ENCODE measurements around the gene DRGX. TPM values are rescaled to one million over a fixed set of nuclear protein-coding genes. Genes with fewer than 3 reads are reported as not detected.

Gene DRGX
- total and polyA plus RNA-seq, 12 donors = not detected

DNA sequence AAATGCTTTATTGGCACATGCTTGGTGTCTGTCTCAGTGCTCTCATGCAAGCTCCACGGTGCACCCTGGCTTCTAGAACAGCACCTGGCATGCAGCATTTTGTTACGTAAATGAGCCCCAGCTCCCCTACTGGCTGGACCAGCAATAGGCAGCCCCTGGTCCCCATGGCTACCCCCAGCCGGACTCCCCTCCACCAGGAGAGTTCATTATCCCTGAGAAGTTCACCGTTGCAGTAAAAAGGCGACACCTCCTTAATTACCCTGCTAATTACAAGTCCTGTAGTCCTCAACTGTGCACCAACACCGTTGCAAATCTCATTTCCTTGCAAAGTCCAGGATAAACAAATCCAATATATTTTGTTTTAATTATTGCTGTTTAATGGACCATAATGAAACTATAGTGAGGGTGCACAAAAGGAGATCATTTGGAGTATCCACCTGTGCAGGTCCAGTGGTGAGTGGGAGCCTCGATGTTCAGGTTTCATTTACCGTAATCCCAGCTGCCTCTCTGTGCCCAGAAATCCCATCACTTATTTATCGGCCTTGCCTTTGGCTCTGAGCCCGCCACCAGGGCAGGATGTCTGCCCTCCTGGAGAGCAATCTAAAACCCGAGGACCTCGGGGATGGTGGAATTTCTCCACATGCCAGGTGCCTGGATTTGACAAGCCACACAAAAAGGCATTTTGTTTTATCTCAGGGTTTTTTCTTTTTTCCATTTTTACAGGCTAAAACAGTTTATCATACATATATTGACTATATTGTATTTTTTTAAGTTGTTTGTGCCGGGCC lies 12.8 kb upstream of the DRGX start:
- H3K27me3 ChIP-seq = peaks cover 0 to 25% (median 12%) of the 10 kb centered on the region in 7 donors
- peaks cover 0 to 32% (median 6%) of the 10 kb centered on the region in 9 donors for H3K4me1 ChIP-seq
- intact Hi-C loops (cut with DNase I) = loop anchor here in 6 of 10 donors (1.0 to 10.0 kb wide), 5 partner anchors 27 to 424 kb away; no protein-coding TSS in a partner anchor
- no peak overlapping the region for H3K27ac ChIP-seq
- no peaks in the 10 kb centered on the region for H3K36me3 ChIP-seq
- no peak for DNase-seq
- ATAC-seq = no peak
- no peaks in the 10 kb centered on the region for H3K9me3 ChIP-seq
- 48 to 53% methylated on average over 13 of the region's 13 CpGs for WGBS, 2 donors
- TF ChIP-seq, protein P1, sequence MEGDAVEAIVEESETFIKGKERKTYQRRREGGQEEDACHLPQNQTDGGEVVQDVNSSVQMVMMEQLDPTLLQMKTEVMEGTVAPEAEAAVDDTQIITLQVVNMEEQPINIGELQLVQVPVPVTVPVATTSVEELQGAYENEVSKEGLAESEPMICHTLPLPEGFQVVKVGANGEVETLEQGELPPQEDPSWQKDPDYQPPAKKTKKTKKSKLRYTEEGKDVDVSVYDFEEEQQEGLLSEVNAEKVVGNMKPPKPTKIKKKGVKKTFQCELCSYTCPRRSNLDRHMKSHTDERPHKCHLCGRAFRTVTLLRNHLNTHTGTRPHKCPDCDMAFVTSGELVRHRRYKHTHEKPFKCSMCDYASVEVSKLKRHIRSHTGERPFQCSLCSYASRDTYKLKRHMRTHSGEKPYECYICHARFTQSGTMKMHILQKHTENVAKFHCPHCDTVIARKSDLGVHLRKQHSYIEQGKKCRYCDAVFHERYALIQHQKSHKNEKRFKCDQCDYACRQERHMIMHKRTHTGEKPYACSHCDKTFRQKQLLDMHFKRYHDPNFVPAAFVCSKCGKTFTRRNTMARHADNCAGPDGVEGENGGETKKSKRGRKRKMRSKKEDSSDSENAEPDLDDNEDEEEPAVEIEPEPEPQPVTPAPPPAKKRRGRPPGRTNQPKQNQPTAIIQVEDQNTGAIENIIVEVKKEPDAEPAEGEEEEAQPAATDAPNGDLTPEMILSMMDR (IDR thresholded peaks at IDR 0.05) = peak in 5 of 9 donors; percentile 5 to 32 (median 16)
- H3K4me3 ChIP-seq = no peak overlapping the region

DNA sequence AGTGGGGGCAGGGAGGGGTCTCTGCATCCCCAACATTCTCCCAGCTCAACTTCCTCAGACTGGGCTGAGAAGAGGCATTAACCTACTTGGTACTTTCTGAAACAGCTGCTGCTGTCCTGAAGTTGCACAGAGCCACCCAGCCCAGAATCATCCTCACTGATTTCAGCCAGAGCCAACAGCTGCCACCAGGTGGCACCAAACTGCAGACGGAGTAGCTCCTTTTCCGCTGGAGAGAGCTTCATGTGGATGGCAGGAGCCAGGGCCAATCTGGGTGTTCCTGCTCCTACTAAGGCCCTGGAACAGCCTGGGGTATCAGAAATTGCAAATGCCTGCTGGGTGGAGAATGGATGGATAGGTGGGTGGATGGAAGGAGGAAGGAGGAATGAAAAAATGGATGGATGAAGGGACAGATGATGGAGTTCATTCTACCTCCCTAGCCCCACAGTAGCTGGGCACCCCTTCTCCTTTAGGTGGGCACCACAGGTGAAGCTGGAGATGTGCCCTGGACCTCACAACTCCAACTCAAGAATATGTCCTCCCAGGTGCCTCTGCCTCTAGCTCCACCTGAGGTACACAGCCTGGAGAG lies 11.8 kb upstream of the DRGX start:
- TF ChIP-seq, protein P1 (IDR thresholded peaks at IDR 0.05) = peak; percentile 66 to 89 (median 86)
- H3K9me3 ChIP-seq = no peaks in the 10 kb centered on the region
- ATAC-seq (peak; percentile 63 to 85 (median 78)), DNase-seq (peak; percentile 74 to 79)
- H3K4me3 ChIP-seq = no peak overlapping the region
- peaks cover 0 to 30% (median 17%) of the 10 kb centered on the region in 7 donors for H3K27me3 ChIP-seq
- H3K36me3 ChIP-seq = no peaks in the 10 kb centered on the region
- H3K4me1 ChIP-seq = peaks cover 0 to 32% (median 6%) of the 10 kb centered on the region in 9 donors
- intact Hi-C loops (cut with DNase I) = loop anchor here in 8 of 10 donors (1.0 to 10.0 kb wide), 7 partner anchors 26 to 423 kb away; no protein-coding TSS in a partner anchor
- no peak overlapping the region for H3K27ac ChIP-seq
- WGBS, 2 donors = 4 to 6% methylated on average over 2 of the region's 2 CpGs

DNA sequence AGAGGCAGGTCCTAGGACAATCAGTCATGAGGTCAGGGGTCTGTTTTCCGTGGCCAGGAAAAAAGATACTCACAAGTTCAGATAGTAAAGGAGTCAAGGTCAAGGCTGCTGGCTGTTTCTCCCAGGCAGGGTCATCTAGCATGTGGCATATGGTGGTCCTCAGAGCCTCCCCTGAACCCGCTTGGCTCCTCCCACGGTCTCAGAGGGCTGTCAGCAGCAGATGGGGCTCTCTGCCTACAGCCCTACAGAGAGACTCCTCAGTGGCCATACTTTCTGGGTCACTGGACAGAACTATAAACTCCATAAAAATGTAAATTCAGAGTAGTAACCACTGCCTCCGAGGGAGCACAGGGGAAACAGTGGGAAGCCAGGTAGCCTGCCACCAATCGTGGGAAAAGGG lies 11.3 kb upstream of the DRGX start:
- no peak for ATAC-seq
- Histone ChIP-seq H3K27me3 (peaks cover 0 to 35% (median 22%) of the 10 kb centered on the region in 7 donors), H3K27ac (no peak overlapping the region), H3K9me3 (no peaks in the 10 kb centered on the region), H3K4me1 (peaks cover 0 to 32% (median 6%) of the 10 kb centered on the region in 9 donors), H3K4me3 (no peak overlapping the region), H3K36me3 (no peaks in the 10 kb centered on the region)
- TF ChIP-seq, protein P1 (IDR thresholded peaks at IDR 0.05) = no peak
- intact Hi-C loops (cut with DNase I) = loop anchor here in 8 of 10 donors (2.0 to 10.0 kb wide), 6 partner anchors 55 to 422 kb away; no protein-coding TSS in a partner anchor
- WGBS, 2 donors = 72 to 74% methylated on average over 5 of the region's 5 CpGs
- DNase-seq = no peak

DNA sequence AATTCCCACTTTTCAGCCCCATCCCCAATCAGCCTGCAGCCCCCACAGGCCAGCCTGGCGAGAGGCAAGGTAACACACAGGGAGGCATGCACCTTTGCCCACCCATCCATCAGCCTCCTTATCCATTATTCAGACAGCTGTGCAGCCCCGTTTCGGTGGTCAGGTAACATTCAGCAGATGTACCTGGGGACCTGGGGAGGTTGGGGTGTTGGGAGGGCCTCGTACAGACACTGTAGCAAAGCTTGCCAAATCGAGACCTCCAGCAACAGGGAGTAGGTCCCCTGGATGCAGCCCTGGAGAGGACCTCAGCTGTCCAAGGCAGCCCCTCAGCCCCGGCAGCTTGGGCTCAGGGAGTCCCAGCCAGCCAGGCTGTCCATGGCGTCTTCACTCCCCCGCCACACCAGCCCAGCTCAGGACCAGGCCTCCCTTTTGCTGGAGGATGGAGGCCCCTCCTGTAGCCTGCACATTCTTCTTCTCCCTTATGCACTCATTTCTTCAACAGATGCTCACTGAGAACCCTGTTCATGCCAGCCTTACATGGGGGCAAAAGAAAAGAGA lies 8.5 kb upstream of the DRGX start:
- DNase-seq (no peak), ATAC-seq (no peak)
- H3K36me3 ChIP-seq = no peaks in the 10 kb centered on the region
- H3K27me3 ChIP-seq = peaks cover 0 to 63% (median 48%) of the 10 kb centered on the region in 7 donors
- no peak overlapping the region for H3K27ac ChIP-seq
- no peaks in the 10 kb centered on the region for H3K9me3 ChIP-seq
- intact Hi-C loops (cut with DNase I) = loop anchor here in 1 of 10 donors (10.0 kb wide), 1 partner anchor 420 kb away; no protein-coding TSS in a partner anchor
- H3K4me1 ChIP-seq = peaks cover 0 to 16% (median 0%) of the 10 kb centered on the region in 9 donors
- WGBS, 2 donors = 69 to 81% methylated on average over 8 of the region's 8 CpGs
- no peak overlapping the region for H3K4me3 ChIP-seq
- TF ChIP-seq, protein P1 (IDR thresholded peaks at IDR 0.05) = no peak
